Spleen (tissue), 11 donors: Measurements from ENCODE around the gene SLC30A4. TPM values are rescaled to one million over a fixed set of nuclear protein-coding genes. Genes with fewer than 3 reads are reported as not detected.

Experiments used
- DNase-seq: peaks from one replicate; pipeline ENCODE4 v3.0.0-alpha.2; 2020
- H3K27ac ChIP-seq, 8 donors: fragments of 200-600 bp; sonication (generic) in 7 of 8; 1 replicate in 4 of 8; 2 replicates in 4 of 8; pipeline versions ENCODE4 v1.5.0 to v1.8.0; 2016 to 2021; ENCODE audit warnings: inconsistent platforms in 4 of 8, mild to moderate bottlenecking in 4 of 8, moderate library complexity in 1 of 8
- H3K27me3 ChIP-seq, 7 donors: fragments of 200-600 bp; sonication (generic) in 6 of 7; replicated peaks in 1 of 7; 1 replicate in 4 of 7; 2 replicates in 3 of 7; pipeline versions ENCODE4 v1.5.0 to v1.8.0; 2016 to 2021; ENCODE audit warnings: inconsistent platforms in 3 of 7, mild to moderate bottlenecking in 1 of 7
- H3K36me3 ChIP-seq, 6 donors: fragments of 200-600 bp; sonication (generic) in 5 of 6; 1 replicate in 4 of 6; 2 replicates in 2 of 6; pipeline versions ENCODE4 v1.5.0 to v1.8.0; 2016 to 2021; ENCODE audit warnings: inconsistent platforms in 2 of 6
- H3K4me1 ChIP-seq, 6 donors: fragments of 200-600 bp; sonication (generic) in 5 of 6; 1 replicate in 3 of 6; 2 replicates in 3 of 6; pipeline versions ENCODE4 v1.5.0 to v1.8.0; 2016 to 2021; ENCODE audit warnings: inconsistent platforms in 3 of 6
- H3K4me3 ChIP-seq, 8 donors: fragments of 200-600 bp; sonication (generic) in 7 of 8; 1 replicate in 4 of 8; 2 replicates in 4 of 8; pipeline versions ENCODE4 v1.5.0 to v1.8.0; 2016 to 2021; ENCODE audit warnings: inconsistent platforms in 4 of 8, mild to moderate bottlenecking in 4 of 8, moderate library complexity in 2 of 8
- H3K9me3 ChIP-seq, 8 donors: fragments of 200-600 bp; sonication (generic) in 7 of 8; 1 replicate in 4 of 8; 2 replicates in 4 of 8; pipeline versions ENCODE4 v1.5.0 to v1.8.0; 2016 to 2021; ENCODE audit warnings: inconsistent platforms in 4 of 8
- CTCF ChIP-seq, 11 experiments: fragments of 200-600 bp in 7 of 11; fragments of 450-650 bp in 4 of 11; sonication (generic) in 4 of 11; IDR thresholded peaks in 8 of 11; conservative IDR thresholded peaks in 3 of 11; 1 replicate in 7 of 11; 2 replicates in 4 of 11; pipeline versions ENCODE4 v1.4.0 to v1.8.0; 2016 to 2021; ENCODE audit warnings: antibody characterized with exemption in 11 of 11, inconsistent platforms in 4 of 11, mild to moderate bottlenecking in 1 of 11
- POLR2A ChIP-seq, 3 donors: fragments of 450-650 bp; IDR thresholded peaks; one replicate each; pipeline ENCODE4 v1.5.1; 2017; ENCODE audit warnings: antibody characterized with exemption in 3 of 3, mild to moderate bottlenecking in 1 of 3
- POLR2AphosphoS5 ChIP-seq, 3 donors: sonication (generic); formaldehyde crosslinking; IDR thresholded peaks; one replicate each; pipeline ENCODE4 v1.5.1; 2017; ENCODE audit warnings: antibody characterized with exemption in 3 of 3
- WGBS, 5 donors: extraction: QIAGEN DNeasy Blood & Tissue Kit in 3 of 5; methylation state at CpG; one replicate each; pipeline versions ENCODE4 v1.1.5 to v1.1.7; 2013 to 2018; 5-methylcytosine and 5-hydroxymethylcytosine counted together
- intact Hi-C: fragments of 100-400 bp; cut with DNase I; formaldehyde crosslinking; loops from one replicate; pipeline ENCODE4 v1.15.0; 2023; ENCODE audit warnings: low total_unique reads
- polyA plus RNA-seq, 3 donors: library from polyadenylated mRNA; stranded (reverse); fragments of 200-250 nt; gene quantifications; one replicate each; pipeline ENCODE4 v1.2.1, GENCODE V29; 2013
- total RNA-seq, 7 donors: library from RNA; depleted of rRNA in 3 of 7; stranded (reverse); fragments of >200 nt in 3 of 7; fragmentation: NEBNext Ultra II Directional in 4 of 7; extraction: Animal tissue kit (Norgen Biotek cat#: 25700) in 4 of 7; gene quantifications; one replicate each; pipeline versions ENCODE4 v1.1.0 to v1.2.1, GENCODE V29; 2016 to 2021
- donor health status: healthy with polysubstance abuse.
- donor health status: DM: no; HTN: no; CAD: no; lungs with moderate emphysema.
- donor health status: DM: no; HTN: no; CAD: no.
- donor health status: Bipolar disorder and iron deficiency.
- donor health status: healthy.
- donor health status: DM: no; HTN: no; CAD: no.
- donor health status: DM: yes; HTN: yes; CAD: no.

Gene SLC30A4
- total and polyA plus RNA-seq, 10 donors = 1.0 to 11.8 (median 7.8) TPM

GRCh38 chr15:45449916-45450867 lies 72.4 kb downstream of the SLC30A4 start:
- WGBS, 5 donors = 88 to 92% (median 91%) methylated on average over 18 to 22 of the region's 22 CpGs
- Histone ChIP-seq H3K4me3 (no peak overlapping the region), H3K36me3 (no peaks in the 10 kb centered on the region), H3K4me1 (peaks cover 0 to 29% (median 14%) of the 10 kb centered on the region in 6 donors), H3K27me3 (no peaks in the 10 kb centered on the region), H3K9me3 (no peaks in the 10 kb centered on the region), H3K27ac (no peak overlapping the region)
- peak; percentile 64 for DNase-seq
- TF ChIP-seq POLR2AphosphoS5 (IDR thresholded peaks at IDR 0.05) (no peak), POLR2A (IDR thresholded peaks at IDR 0.05) (no peak)
- intact Hi-C loops = no loop called here

- Histone ChIP-seq H3K27ac (no peak overlapping the region), H3K27me3 (no peaks in the 10 kb centered on the region), H3K9me3 (no peaks in the 10 kb centered on the region), H3K4me1 (peaks cover 0 to 21% (median 6%) of the 10 kb centered on the region in 6 donors), H3K36me3 (no peaks in the 10 kb centered on the region), H3K4me3 (no peak overlapping the region)
- WGBS, 5 donors = 80 to 88% (median 83%) methylated on average over 4 of the region's 4 CpGs
- TF ChIP-seq CTCF (IDR thresholded peaks at IDR 0.05 in 8 of 11, conservative IDR thresholded peaks at IDR 0.05 in 3 of 11) (no peak), POLR2A (IDR thresholded peaks at IDR 0.05) (no peak), POLR2AphosphoS5 (IDR thresholded peaks at IDR 0.05) (no peak)
- DNase-seq = peak; percentile 14
- intact Hi-C loops = no loop called here
Observed at GRCh38 chr15:45449395-45449794, 73.2 kb downstream of the SLC30A4 start.

- Histone ChIP-seq H3K27me3 (no peaks in the 10 kb centered on the region), H3K4me3 (no peak overlapping the region), H3K9me3 (no peaks in the 10 kb centered on the region), H3K27ac (no peak overlapping the region), H3K36me3 (no peaks in the 10 kb centered on the region), H3K4me1 (peaks cover 0 to 18% (median 3%) of the 10 kb centered on the region in 6 donors)
- intact Hi-C loops = no loop called here
- DNase-seq = peak; percentile 63
- TF ChIP-seq POLR2A (IDR thresholded peaks at IDR 0.05) (no peak), POLR2AphosphoS5 (IDR thresholded peaks at IDR 0.05) (no peak), CTCF (IDR thresholded peaks at IDR 0.05 in 8 of 11, conservative IDR thresholded peaks at IDR 0.05 in 3 of 11) (no peak)
- 54 to 70% (median 58%) methylated on average over 10 to 13 of the region's 13 CpGs for WGBS, 5 donors
Observed at GRCh38 chr15:45448066-45448915, 74.3 kb downstream of the SLC30A4 start.

GRCh38 chr15:45443645-45444044 lies 78.9 kb downstream of the SLC30A4 start:
- intact Hi-C loops = no loop called here
- H3K4me3 ChIP-seq = no peak overlapping the region
- WGBS, 5 donors = 83 to 95% (median 93%) methylated on average over 2 of the region's 2 CpGs
- H3K9me3 ChIP-seq = no peaks in the 10 kb centered on the region
- TF ChIP-seq POLR2A (IDR thresholded peaks at IDR 0.05) (no peak), CTCF (IDR thresholded peaks at IDR 0.05 in 8 of 11, conservative IDR thresholded peaks at IDR 0.05 in 3 of 11) (no peak), POLR2AphosphoS5 (IDR thresholded peaks at IDR 0.05) (no peak)
- peaks cover 0 to 13% (median 3%) of the 10 kb centered on the region in 6 donors for H3K4me1 ChIP-seq
- H3K36me3 ChIP-seq = no peaks in the 10 kb centered on the region
- H3K27me3 ChIP-seq = no peaks in the 10 kb centered on the region
- DNase-seq = peak; percentile 44
- H3K27ac ChIP-seq = no peak overlapping the region
